GM18867 (cell line): Measurements from ENCODE around the gene BLVRB.
"Not testable (repeated sequence)": the region's sequence is repeated elsewhere in the genome, so short reads cannot be mapped to it uniquely, and the experiment has no call there.

Source experiments
- ATAC-seq: cut with Tn5 transposase; IDR thresholded peaks from one replicate; pipeline ENCODE4 v1.9.1; 2021; ENCODE audit warnings: mild to moderate bottlenecking, moderate library complexity; ENCODE audit not compliant: unreplicated experiment

The BLVRB gene

DNA sequence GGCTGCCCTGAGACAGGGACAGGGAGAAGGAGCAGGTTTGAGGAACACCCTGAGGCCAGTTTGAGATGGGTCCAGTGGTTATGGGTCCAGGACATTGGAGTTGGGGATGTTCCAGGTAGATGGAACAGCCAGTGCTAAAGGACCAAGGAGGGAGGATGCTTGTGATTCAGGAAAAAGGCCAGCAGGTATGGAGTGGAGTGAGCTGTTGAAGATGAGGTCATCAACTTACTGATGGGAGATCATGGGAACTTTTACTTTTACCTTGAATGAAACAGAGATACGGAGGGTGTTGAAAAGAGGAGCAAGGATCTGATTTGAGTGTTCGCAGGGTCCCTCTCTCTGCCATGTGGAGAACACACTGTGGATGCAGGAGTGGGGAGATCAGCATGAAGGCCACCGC, 26.7 kb upstream of the BLVRB start:
- no peak for ATAC-seq

DNA sequence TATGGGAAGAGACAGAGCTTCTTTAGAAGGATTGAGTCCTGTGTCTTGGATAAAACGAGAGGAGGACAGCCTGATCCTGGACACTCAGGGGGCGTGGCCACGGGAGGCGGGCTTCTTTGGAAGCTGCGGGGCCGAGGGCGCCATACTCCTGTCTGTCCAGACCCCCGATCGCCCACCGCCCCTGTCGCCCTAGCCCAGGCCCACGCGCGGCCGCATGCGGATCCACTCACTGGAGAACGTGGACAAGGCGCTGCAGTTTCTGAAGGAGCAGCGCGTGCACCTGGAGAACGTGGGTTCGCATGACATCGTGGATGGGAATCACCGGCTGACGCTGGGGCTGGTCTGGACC, 24.3 kb upstream of the BLVRB start:
- no peak for ATAC-seq

DNA sequence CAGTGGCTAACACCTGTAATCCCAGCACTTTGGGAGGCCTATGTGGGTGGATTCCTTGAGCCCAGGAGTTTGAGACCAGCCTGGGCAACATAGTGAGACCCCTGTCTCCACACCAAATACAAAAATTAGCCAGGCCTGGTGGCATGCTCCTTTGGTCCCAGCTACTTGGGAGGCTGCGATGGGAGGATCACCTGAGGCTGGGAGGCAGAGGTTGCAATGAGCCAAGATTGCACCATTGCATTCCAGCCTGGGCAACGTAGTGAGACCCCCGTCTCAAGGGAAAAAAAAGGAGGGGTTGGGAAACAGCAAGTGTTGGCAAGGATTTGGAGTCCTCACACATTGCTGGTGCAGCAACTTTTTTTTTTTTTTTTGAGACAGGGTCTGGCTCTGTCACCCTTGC, 20.5 kb upstream of the BLVRB start:
- no peak for ATAC-seq

DNA sequence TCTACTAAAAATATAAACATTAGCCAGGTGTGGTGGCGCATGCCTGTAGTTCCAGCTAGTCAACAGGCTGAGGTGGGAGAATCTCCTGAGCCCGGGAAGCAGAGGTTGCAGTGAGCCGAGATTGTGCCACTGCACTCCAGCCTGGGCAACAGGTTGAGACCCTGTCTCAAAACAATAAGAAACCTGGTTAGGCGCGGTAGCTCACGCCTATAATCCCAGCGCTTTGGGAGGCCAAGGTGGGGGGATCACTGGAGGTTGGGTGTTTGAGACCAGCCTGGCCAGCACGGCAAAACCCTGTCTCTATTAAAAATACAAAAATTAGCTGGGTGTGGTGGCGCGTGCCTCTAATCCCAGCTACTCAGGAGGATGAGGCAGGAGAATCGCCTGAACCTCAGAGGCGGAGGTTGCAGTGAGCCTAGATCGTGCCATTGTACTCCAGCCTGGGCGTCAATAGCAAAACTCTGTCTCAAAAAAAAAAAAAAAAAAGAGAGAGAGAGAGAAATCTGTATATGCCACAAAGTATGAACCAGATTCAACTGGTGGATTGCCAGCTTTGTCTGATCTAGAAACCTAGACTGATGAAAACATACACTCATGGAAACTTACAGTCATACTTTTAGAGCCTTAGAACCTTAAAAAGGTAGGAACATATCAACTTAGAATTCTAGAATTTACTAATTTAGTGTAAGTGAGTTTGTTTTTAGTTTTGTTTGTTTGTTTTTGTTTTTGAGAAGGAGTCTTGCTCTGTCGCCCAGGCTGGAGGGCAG, 10.5 kb upstream of the BLVRB start:
- not testable (repeated sequence) for ATAC-seq

DNA sequence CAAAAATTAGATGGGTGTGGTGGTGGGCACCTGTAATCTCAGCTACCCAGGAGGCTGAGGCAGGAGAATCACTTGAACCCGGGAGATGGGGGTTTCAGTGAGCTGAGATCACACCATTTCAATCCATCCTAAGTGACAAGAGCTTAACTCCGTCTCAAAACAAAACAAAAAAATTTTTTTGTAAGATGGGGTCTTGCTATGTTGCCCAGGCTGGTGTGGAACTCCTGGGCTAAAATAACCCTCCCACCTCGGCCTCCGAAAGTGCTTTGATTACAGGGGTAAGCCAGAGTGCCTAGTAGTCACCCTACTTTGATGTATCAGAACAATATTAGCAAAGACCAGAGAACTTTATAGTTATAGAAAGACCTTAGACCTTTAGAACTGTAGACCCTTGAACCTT, 9.2 kb upstream of the BLVRB start:
- no peak for ATAC-seq

DNA sequence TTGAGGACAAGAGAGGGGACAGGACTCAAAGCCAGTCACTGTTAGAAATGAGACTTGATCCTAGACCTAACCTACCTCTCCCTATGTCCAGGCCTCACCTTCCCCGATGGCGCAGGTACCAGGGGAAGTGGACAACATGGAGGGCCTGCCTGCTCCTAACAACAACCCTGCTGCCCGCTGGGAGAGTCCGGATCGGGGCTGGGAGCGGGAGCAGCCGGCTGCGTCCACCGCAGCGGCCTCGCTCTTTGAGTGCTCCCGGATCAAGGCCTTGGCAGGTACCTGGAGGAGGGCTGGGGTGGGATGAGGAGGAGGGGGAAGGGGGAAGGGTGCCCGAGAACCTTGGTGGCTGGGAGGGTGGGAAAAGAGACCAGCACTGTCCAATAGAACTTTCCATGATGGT, 7.0 kb upstream of the BLVRB start:
- no peak for ATAC-seq

DNA sequence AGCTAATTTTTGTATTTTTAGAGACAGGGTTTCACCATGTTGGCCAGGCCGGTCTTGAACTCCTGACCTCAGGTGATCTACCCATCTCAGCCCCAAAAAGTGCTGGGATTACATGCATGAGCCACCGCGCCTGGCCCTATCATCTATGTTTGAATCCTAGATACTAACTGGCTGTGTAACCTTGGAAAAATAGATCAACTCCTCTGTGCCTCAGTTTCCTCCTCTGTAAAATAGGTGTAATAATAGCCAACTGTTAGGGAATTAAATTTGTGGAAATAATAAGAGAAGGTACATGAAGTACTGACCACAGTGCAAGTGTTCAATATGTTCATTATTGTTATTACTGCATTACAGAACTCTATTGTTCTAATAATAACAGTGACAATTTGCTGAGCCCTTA, 5.6 kb upstream of the BLVRB start:
- ATAC-seq, result no peak

DNA sequence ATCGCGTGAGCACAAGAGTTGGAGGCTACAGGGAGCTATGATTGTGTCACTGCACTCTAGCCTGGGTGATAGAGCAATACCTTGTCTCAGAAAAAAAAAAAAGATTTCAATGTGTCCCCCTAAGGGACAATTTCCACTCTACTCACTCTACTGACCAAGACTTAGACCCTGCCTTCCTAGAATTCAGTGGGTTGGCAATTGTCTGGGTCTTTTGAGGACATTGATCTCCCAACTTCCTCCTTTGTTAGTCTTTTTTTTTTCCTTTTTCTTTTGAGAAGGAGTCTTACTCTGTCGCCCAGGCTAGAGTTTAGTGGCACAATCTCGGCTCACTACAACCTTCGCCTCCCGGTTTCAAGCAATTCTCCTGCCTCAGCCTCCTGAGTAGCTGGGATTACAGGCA, 3.5 kb upstream of the BLVRB start:
- ATAC-seq, result no peak

DNA sequence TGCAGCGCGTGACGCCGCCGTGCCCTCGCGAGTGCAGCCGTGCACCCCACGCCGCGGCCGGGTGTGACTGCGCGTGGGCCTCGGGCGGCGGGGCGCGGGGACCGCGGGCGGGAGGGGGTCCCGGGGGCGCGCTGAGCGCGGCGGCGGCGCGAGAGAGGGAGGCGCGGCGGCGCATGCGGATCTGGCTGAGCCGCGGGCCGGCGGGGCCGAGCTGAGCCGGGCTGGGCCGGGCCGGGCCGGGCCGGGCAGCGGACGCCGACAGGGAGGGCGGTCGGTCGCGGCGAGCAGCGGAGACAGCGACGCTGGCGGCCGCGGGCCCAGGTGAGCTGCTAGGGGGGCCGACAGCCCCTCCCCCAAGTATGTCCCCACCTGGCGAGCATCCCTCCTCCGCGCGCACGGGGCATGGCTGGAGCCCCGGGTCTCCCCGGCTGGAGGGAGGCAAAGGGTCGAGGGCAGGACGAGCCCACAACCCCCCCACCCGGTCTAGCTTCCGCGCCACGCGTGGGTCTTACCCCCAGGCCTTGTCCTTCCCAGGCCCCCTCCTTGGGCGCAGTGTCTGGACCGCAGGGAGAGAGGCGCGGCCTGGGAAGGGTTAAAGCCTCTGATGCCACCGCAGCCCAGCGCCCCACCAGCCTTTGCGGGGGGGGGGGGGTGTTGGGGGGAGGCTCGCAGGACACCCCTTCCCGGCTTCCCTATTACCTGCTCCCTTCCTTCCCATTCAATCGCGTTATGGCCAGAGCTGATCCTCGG, 1.6 kb upstream of the BLVRB start, which contains the start of gene SPTBN4:
Gene SPTBN4 (plus strand): TSS at position 17 of the 750 bp plus-strand sequence. CDS start 5,621 bp downstream, outside the sequence.
- no peak for ATAC-seq

DNA sequence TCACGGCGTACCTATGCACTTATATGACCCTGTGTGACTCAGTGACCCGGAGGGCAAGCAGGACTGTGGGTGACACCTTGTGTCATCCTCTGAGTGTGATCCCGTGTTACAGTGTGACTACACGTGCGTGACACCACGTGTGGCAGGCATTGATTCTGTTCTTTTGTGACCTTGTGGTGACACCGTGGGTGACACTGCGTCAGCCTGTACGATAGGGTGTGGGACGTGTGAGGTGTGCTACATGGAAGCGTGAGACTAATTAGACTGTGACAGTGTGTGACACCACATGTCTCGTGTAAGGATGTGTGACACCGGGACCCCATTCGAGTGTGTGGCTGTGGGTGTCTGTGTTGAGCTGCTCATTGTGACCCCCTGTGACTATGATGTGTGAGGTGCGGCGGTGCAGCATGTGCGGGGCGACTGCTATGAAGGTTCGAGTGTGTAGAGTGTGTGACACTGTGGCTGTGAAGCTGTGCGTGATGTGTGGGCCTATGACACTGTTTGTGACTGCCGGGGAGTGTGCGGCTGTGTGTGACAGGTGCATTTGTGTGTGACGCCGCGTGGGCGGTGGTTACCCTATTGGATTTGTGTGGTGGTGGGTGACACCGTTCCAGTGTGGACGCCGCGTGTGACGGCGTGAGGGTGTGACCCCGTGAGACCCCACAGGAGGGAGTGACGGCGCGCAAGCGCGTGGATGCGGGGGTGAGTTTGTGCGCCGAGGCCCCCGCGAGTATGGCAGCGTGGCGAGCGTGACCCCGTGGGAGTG, 857 bp upstream of the BLVRB start:
- peak; percentile 36 for ATAC-seq

DNA sequence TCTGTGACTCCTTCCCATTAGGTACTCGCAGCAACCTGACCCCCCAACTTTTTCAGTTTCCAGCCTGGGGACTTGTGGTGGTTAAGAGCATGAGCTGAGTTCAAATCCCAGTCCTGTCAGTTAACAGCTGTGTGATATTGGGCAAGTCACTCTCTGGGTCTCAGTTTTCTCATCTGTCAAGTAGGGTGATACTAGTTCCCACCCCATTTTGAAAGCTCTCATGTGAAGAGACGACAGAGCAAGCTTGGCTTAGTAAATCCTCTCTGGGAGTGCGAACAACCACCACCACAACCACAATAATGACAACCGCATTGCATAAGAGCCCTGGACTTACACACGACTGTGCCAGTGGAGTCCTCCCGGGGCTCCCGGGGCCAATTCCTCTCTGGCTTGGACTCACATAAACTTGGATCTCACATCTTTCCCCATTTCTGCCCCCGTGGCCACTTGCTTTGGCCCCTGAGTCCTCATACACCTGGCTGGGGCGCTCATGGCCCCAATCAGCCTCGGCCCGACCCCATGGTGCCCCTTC, 454 bp downstream of the BLVRB start:
- no peak for ATAC-seq

DNA sequence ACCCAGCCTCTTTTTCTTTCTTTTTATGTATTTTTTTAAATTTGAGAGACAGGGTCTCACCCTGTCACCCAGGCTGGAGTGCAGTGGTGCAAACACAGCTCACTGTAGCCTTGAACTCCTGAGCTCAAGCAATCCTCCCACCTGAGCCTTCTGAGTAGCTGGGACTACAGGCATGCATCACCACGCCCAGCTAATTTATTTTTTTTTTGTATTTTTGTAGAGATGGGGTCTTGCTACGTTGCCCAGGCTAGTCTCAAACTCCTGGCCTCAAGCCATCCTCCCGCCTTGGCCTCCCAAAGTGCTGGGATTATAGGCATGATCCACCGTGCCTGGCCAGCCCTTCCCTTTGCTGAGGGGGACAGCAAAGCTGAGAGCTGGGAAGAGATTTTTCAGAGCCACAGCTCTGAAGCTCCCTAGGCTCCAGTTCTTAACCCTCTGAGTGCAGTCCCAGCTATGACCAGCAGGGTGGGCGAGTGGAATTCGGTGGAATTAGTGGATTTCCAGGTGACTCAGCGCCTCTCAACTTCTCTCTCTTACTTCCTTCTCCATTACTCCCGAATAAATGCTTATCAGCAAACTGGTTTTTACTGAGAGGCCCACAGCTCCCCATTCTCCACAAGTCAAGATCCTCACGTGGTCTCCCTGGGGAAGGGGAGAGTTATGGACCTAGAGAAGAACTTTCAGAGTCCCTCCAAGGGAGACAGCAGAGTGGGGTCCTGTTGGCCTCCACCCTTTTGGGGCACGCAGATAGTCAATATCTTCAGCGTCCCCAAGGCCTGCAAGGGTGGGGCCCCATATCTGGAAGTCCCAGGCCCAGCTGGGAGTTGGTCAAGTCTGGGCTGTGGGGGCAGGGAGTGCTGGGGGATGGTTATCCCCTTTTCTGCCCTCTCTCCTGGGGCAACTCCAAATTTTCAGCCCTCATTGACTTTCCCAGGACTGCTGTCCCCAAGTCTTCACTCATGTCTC, 1.2 kb downstream of the BLVRB start:
- no peak for ATAC-seq

DNA sequence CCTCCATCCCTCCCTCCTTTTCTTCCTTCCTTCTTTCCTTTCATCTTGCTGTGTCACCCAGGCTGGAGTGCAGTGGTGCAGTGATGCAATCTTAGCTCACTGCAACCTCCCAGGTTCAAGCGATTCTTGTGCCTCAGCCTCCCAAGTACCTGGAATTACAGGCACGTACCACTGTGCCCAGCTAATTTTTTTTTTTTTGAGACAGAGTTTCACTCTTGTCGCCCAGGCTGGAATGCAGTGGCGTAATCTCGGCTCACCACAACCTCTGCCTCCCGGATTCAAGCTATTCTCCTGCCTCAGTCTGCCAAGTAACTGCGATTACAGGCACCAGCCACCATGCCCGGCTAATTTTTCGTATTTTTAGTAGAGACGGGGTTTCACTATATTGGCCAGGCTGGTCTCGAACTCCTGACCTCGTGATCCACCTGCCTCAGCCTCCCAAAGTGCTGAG, 1.9 kb downstream of the BLVRB start:
- not testable (repeated sequence) for ATAC-seq

DNA sequence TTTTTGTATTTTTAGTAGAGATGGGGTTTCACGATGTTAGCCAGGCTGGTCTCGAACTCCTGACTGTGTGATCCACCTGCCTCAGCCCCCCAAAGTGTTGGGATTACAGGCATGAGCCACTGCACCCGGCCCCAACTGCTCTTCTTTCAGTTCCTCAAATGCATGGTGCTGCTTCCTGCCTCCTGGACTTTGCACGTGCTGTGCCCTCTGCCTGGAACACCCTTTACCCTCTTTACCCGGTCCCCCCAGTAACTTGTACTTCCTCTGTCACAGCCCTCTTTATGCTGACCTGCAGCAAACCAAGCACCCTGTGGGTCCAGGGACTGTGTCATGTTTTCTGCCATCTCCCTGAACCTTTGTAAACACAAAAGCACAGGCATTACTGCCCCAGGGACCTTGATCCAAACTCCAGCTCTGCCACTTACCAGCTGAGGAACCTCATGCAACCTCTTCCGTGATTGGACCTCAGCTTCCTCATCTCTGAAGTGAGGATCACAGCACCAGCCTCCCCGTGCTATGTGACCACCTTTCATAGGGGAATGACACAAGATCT, 3.8 kb downstream of the BLVRB start:
- no peak for ATAC-seq

DNA sequence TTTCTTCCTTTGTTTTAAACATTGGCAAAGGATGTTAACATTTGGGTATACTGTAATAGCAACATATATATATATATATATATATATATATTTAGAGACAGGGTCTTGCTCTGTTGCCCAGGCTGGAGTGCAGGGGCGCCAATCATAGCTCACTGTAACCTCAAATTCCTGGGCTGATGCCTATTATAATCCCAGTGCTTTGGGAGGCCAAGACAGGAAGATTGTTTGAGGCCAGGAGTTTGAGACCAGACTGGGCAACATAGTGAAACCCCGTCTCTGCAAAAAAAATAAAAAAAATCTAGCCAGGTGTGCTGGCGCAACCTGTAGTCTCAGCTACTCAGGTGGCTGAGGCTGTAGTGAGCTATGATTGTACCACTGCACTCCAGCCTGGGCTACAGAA, 5.4 kb downstream of the BLVRB start:
- ATAC-seq, result no peak

DNA sequence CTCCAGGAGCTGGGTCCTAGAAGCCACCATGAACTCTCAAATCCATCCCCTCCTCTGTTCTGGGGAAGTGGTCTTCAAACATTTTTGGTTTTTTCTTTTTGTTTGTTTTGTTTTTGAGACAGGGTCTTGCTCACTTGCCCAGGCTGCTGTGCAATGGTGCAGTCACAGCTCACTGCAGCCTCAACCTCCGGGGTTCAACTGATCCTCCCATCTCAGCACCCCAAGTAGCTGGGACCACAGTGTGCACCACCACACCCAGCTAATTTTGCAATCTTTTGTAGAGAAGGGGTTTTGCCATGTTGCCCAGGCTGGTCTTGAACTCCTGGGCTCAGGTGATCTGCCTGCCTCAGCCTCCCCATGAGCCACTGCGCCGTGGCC, 7.0 kb downstream of the BLVRB start:
- no peak for ATAC-seq

DNA sequence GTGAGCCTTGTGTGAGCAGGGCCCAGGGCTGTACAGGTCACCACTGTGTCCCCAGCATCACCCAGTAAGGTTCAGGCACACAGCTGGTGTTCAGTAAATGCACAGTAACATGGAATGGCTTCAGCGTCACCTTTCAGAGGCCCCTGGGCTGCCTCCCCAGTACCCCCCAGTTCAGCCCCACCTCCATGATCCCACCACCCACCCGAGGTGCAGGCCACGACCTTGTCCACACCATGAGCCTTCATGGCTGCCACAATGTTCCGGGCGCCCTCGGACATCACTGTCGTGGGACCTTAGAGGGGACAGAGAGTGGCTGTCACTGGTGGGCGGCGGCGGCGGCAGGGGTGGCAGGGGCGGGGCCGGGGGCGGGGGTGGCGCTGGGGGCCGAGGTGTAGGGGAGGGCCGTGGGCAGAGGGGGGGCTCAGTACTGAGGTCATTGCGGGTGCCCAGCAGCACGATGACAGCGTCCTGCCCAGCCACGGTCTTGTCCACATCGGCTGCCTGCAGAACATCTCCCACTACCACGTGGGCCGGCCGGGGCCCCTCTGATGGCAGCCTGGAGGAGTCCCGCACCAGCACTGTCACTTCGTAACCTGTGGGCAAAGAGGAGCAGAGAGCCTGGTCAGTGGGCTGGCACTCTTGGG, 7.5 kb downstream of the BLVRB start:
- ATAC-seq, result no peak

DNA sequence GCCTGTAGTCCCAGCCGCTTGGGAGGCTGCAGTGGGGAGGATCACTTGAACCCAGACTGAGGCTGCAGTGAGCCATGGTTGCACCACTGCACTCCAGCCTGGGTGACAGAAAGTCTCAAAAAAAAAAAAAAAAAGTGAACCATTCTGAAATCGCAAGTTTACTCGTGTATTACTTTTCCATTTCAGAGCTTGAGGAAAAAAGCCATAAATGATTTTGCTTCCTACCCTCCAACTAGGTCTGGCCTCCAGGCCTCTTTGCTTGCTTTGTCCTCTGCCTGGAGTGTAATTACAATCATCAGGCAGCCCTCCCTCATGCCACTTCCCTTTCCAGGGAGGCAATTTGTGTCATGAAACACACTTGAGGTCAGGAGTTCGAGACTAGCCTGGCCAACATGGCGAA, 8.5 kb downstream of the BLVRB start:
- no peak for ATAC-seq

DNA sequence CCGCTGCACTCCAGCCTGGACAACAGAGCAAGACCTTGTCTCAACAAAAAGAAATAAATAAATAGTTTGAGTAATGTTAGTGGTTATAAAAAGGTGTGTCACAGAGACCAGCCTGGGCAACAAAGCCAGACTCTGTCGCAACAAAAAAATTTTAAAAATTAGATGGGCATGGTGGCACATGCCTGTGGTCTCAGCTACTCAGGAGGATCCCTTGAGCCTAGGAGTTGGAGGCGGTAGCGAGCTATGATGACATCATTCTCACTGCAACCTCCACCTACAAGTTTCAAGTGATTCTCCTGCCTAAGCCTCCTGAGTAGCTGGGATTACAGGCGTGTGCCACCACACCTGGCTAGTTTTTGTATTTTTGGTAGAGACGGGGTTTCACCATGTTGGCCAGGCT, 11.6 kb downstream of the BLVRB start:
- not testable (repeated sequence) for ATAC-seq
